Stimulated activated naive CD8-positive, alpha-beta T cell treated with anti-CD3 and anti-CD28 coated beads, Interleukin-15, Interleukin-2, amounts not matched to agents 100 ng/mL and 50 ng/mL, for 24 hours (primary cell): ENCODE data around the gene SRRT.
A peak's percentile ranks its signal among the peaks of the same experiment; 100 is the strongest.

Experiments
- H3K27ac Mint-ChIP-seq: one replicate; pipeline ENCODE4 v1.8.0; 2021; ENCODE audit warnings: mild to moderate bottlenecking, mixed read lengths
- H3K27me3 Mint-ChIP-seq: one replicate; pipeline ENCODE4 v1.8.0; 2021; ENCODE audit warnings: mixed read lengths
- H3K36me3 Mint-ChIP-seq: one replicate; pipeline ENCODE4 v1.8.0; 2021; ENCODE audit warnings: low read depth, mixed read lengths
- H3K4me1 Mint-ChIP-seq: one replicate; pipeline ENCODE4 v1.8.0; 2021; ENCODE audit warnings: low read depth, mixed read lengths
- H3K4me3 Mint-ChIP-seq: one replicate; pipeline ENCODE4 v1.8.0; 2021; ENCODE audit warnings: mild to moderate bottlenecking, mixed read lengths
- H3K9me3 Mint-ChIP-seq: one replicate; pipeline ENCODE4 v1.8.0; 2021; ENCODE audit warnings: mixed read lengths

The SRRT gene

GRCh38 chr7:100884736-100885439 lies 10.0 kb downstream of the SRRT start:
- Mint-ChIP-seq H3K4me3 (peak overlapping the region; percentile 58), H3K36me3 (peaks cover 84% of the 10 kb centered on the region), H3K4me1 (peaks cover 66% of the 10 kb centered on the region), H3K9me3 (no peaks in the 10 kb centered on the region), H3K27me3 (no peaks in the 10 kb centered on the region), H3K27ac (peak overlapping the region; percentile 29)

- Mint-ChIP-seq H3K4me1 (peaks cover 69% of the 10 kb centered on the region), H3K9me3 (no peaks in the 10 kb centered on the region), H3K27me3 (no peaks in the 10 kb centered on the region), H3K4me3 (no peak overlapping the region), H3K27ac (peak overlapping the region; percentile 2), H3K36me3 (peaks cover 77% of the 10 kb centered on the region)
Observed at GRCh38 chr7:100885440-100886141, 10.7 kb downstream of the SRRT start.

- no peaks in the 10 kb centered on the region for H3K9me3 Mint-ChIP-seq
- peaks cover 72% of the 10 kb centered on the region for H3K4me1 Mint-ChIP-seq
- H3K27ac Mint-ChIP-seq: peak overlapping the region; percentile 94
- peaks cover 71% of the 10 kb centered on the region for H3K36me3 Mint-ChIP-seq
- peak overlapping the region; percentile 14 for H3K4me3 Mint-ChIP-seq
- H3K27me3 Mint-ChIP-seq: peaks cover 2% of the 10 kb centered on the region
Observed at GRCh38 chr7:100886142-100886935, 11.4 kb downstream of the SRRT start.

GRCh38 chr7:100886936-100887515 lies 12.1 kb downstream of the SRRT start:
- H3K4me3 Mint-ChIP-seq: peak overlapping the region; percentile 89
- H3K36me3 Mint-ChIP-seq: peaks cover 64% of the 10 kb centered on the region
- H3K27ac Mint-ChIP-seq: peak overlapping the region; percentile 94
- no peaks in the 10 kb centered on the region for H3K9me3 Mint-ChIP-seq
- H3K4me1 Mint-ChIP-seq: peaks cover 74% of the 10 kb centered on the region
- peaks cover 9% of the 10 kb centered on the region for H3K27me3 Mint-ChIP-seq

- H3K9me3 Mint-ChIP-seq: no peaks in the 10 kb centered on the region
- peak overlapping the region; percentile 89 for H3K4me3 Mint-ChIP-seq
- peaks cover 74% of the 10 kb centered on the region for H3K4me1 Mint-ChIP-seq
- H3K27me3 Mint-ChIP-seq: peaks cover 15% of the 10 kb centered on the region
- peak overlapping the region; percentile 94 for H3K27ac Mint-ChIP-seq
- peaks cover 60% of the 10 kb centered on the region for H3K36me3 Mint-ChIP-seq
Observed at GRCh38 chr7:100887516-100888290, 12.8 kb downstream of the SRRT start.

GRCh38 chr7:100888291-100888987 lies 13.5 kb downstream of the SRRT start:
- peak overlapping the region; percentile 94 for H3K27ac Mint-ChIP-seq
- H3K36me3 Mint-ChIP-seq: peaks cover 53% of the 10 kb centered on the region
- H3K27me3 Mint-ChIP-seq: peaks cover 19% of the 10 kb centered on the region
- H3K4me3 Mint-ChIP-seq: peak overlapping the region; percentile 89
- H3K9me3 Mint-ChIP-seq: no peaks in the 10 kb centered on the region
- H3K4me1 Mint-ChIP-seq: peaks cover 69% of the 10 kb centered on the region

- Mint-ChIP-seq H3K36me3 (peaks cover 46% of the 10 kb centered on the region), H3K4me1 (peaks cover 61% of the 10 kb centered on the region), H3K27me3 (peaks cover 19% of the 10 kb centered on the region), H3K27ac (peak within 1 kb of the TSS; percentile 94), H3K4me3 (peak within 1 kb of the TSS; percentile 89), H3K9me3 (no peaks in the 10 kb centered on the region)
Observed at GRCh38 chr7:100888988-100889750, 14.3 kb downstream of the SRRT start, which contains the start of gene UFSP1. UFSP1 (minus strand) TSS chr7:100889715; CDS start chr7:100889271, 444 bp downstream.

- peak overlapping the region; percentile 83 for H3K27ac Mint-ChIP-seq
- H3K36me3 Mint-ChIP-seq: peaks cover 28% of the 10 kb centered on the region
- H3K4me3 Mint-ChIP-seq: peak overlapping the region; percentile 89
- H3K9me3 Mint-ChIP-seq: no peaks in the 10 kb centered on the region
- H3K4me1 Mint-ChIP-seq: peaks cover 45% of the 10 kb centered on the region
- H3K27me3 Mint-ChIP-seq: peaks cover 21% of the 10 kb centered on the region
Observed at GRCh38 chr7:100890653-100891567, 16.0 kb downstream of the SRRT start.

- Mint-ChIP-seq H3K27ac (peak overlapping the region; percentile 74), H3K27me3 (peaks cover 26% of the 10 kb centered on the region), H3K4me1 (peaks cover 43% of the 10 kb centered on the region), H3K9me3 (no peaks in the 10 kb centered on the region), H3K4me3 (peak overlapping the region; percentile 65), H3K36me3 (peaks cover 20% of the 10 kb centered on the region)
Observed at GRCh38 chr7:100891568-100892247, 16.8 kb downstream of the SRRT start.

- peaks cover 30% of the 10 kb centered on the region for H3K27me3 Mint-ChIP-seq
- no peaks in the 10 kb centered on the region for H3K9me3 Mint-ChIP-seq
- peaks cover 34% of the 10 kb centered on the region for H3K4me1 Mint-ChIP-seq
Observed at GRCh38 chr7:100892364-100893317, 17.7 kb downstream of the SRRT start.

GRCh38 chr7:100893318-100893895 lies 18.5 kb downstream of the SRRT start:
- Mint-ChIP-seq H3K27me3 (peaks cover 36% of the 10 kb centered on the region), H3K4me1 (peaks cover 26% of the 10 kb centered on the region), H3K36me3 (peaks cover 3% of the 10 kb centered on the region), H3K9me3 (no peaks in the 10 kb centered on the region), H3K4me3 (no peak overlapping the region), H3K27ac (no peak overlapping the region)

More at GRCh38 chr7:100892364-100893317, 17.7 kb downstream of the SRRT start:
- H3K36me3 Mint-ChIP-seq: peaks cover 11% of the 10 kb centered on the region
- H3K27ac Mint-ChIP-seq: no peak overlapping the region
- H3K4me3 Mint-ChIP-seq: no peak overlapping the region
